CD4-positive, alpha-beta memory T cell (primary cell): Measurements from ENCODE around the gene ESPNL. TPM values are rescaled to one million over a fixed set of nuclear protein-coding genes. Genes with fewer than 3 reads are reported as not detected.
A peak's percentile ranks its signal among the peaks of the same experiment; 100 is the strongest.

Experiments
- CTCF ChIA-PET: fragments of 350-600 bp; sonication (Branson Sonifier 250); formaldehyde crosslinking; loops from one replicate; lab custom pipeline; 2021; ENCODE audit warnings: inconsistent platforms; ENCODE audit not compliant: partially characterized antibody; lab: Charles Lee
- POLR2A ChIA-PET: fragments of 350-600 bp; sonication (Branson Sonifier 250); formaldehyde crosslinking; loops from one replicate; lab custom pipeline; 2021; ENCODE audit not compliant: partially characterized antibody; lab: Charles Lee
- DNase-seq, 5 donors: peaks; one replicate each; pipeline versions ENCODE4 v3.0.0 to v3.0.0-alpha.2; 2020 to 2022; ENCODE audit warnings: mixed read lengths in 1 of 5
- H3K27ac ChIP-seq: one replicate; pipeline ENCODE4 v1.7.0; 2013; ENCODE audit warnings: low read depth, low read length
- H3K27me3 ChIP-seq: 2 replicates; pipeline ENCODE4 v1.7.0; 2013; ENCODE audit warnings: mild to moderate bottlenecking, low read length, moderate library complexity; ENCODE audit not compliant: insufficient read depth
- H3K36me3 ChIP-seq: 2 replicates; pipeline ENCODE4 v1.7.0; 2013; ENCODE audit warnings: mild to moderate bottlenecking, low read length, moderate library complexity; ENCODE audit not compliant: insufficient read depth
- H3K4me1 ChIP-seq: 2 replicates; pipeline ENCODE4 v1.7.0; 2013; ENCODE audit warnings: mild to moderate bottlenecking, low read length, moderate library complexity; ENCODE audit not compliant: insufficient read depth
- H3K4me3 ChIP-seq, 2 donors: one replicate each; pipeline ENCODE4 v1.7.0; 2013; ENCODE audit warnings: low read length in 2 of 2, mild to moderate bottlenecking in 1 of 2
- H3K9me3 ChIP-seq, 2 donors: one replicate each; pipeline ENCODE4 v1.7.0; 2013; ENCODE audit warnings: low read length in 2 of 2, control low read depth in 1 of 2; ENCODE audit not compliant: control insufficient read depth in 1 of 2
- H3K27ac Mint-ChIP-seq, 7 donors: one replicate each; pipeline ENCODE4 v1.8.0; 2020 to 2021; ENCODE audit warnings: mixed read lengths in 7 of 7, mild to moderate bottlenecking in 6 of 7, inconsistent platforms in 3 of 7, moderate library complexity in 3 of 7
- H3K27me3 Mint-ChIP-seq, 2 donors: one replicate each; pipeline ENCODE4 v1.8.0; 2020 to 2021; ENCODE audit warnings: mixed read lengths in 2 of 2
- H3K36me3 Mint-ChIP-seq, 2 donors: one replicate each; pipeline ENCODE4 v1.8.0; 2020 to 2021; ENCODE audit warnings: mixed read lengths in 2 of 2, inconsistent platforms in 1 of 2, mild to moderate bottlenecking in 1 of 2
- H3K4me1 Mint-ChIP-seq, 4 donors: one replicate each; pipeline ENCODE4 v1.8.0; 2020 to 2021; ENCODE audit warnings: mixed read lengths in 4 of 4, mild to moderate bottlenecking in 1 of 4
- H3K4me3 Mint-ChIP-seq, 8 donors: one replicate each; pipeline ENCODE4 v1.8.0; 2020 to 2021; ENCODE audit warnings: mixed read lengths in 8 of 8, mild to moderate bottlenecking in 7 of 8, moderate library complexity in 6 of 8, inconsistent platforms in 3 of 8
- H3K9me3 Mint-ChIP-seq, 8 donors: one replicate each; pipeline ENCODE4 v1.8.0; 2020 to 2021; ENCODE audit warnings: mixed read lengths in 8 of 8, mild to moderate bottlenecking in 5 of 8, inconsistent platforms in 3 of 8, moderate library complexity in 1 of 8
- intact Hi-C: fragments of 100-400 bp; cut with micrococcal nuclease; formaldehyde crosslinking; loops from one replicate; pipeline ENCODE4 v1.15.1; 2023
- polyA plus RNA-seq, 2 donors: library from polyadenylated mRNA; unstranded; fragments of 300-500 nt; fragmentation: Illumina TruSeq; gene quantifications; one replicate each; pipeline ENCODE4 v1.2.3, GENCODE V29; 2021
- total RNA-seq, 2 experiments: library from RNA; stranded (reverse); gene quantifications; one replicate each; pipeline ENCODE4 v1.2.3, GENCODE V29; 2021

ESPNL gene
- total and polyA plus RNA-seq, 4 experiments from 2014 or later, result 0.28 to 0.41 TPM; not detected in 2

- peaks cover 60% of the 10 kb centered on the region for H3K36me3 ChIP-seq
Observed at GRCh38 chr2:238171575-238172187, 71.5 kb downstream of the ESPNL start.

GRCh38 chr2:238172439-238172838, 72.3 kb downstream of the ESPNL start:
- ChIA-PET POLR2A (no interaction called here), CTCF (no interaction called here)
- no peaks in the 10 kb centered on the region for H3K9me3 Mint-ChIP-seq
- no peak overlapping the region for H3K4me3 Mint-ChIP-seq
- H3K27me3 ChIP-seq, result no peaks in the 10 kb centered on the region
- no peaks in the 10 kb centered on the region for H3K4me1 ChIP-seq
- H3K27ac Mint-ChIP-seq, result peak overlapping the region in 2 of 7 donors; percentile 46 to 82
- H3K36me3 Mint-ChIP-seq, result peaks cover 52 to 84% of the 10 kb centered on the region in 2 donors
- H3K4me3 ChIP-seq, result no peak overlapping the region
- H3K4me1 Mint-ChIP-seq, result no peaks in the 10 kb centered on the region
- H3K27me3 Mint-ChIP-seq, result no peaks in the 10 kb centered on the region
- intact Hi-C loops, result no loop called here
- H3K27ac ChIP-seq, result no peak overlapping the region
- H3K9me3 ChIP-seq, result no peaks in the 10 kb centered on the region
- no peak for DNase-seq
- H3K36me3 ChIP-seq, result peaks cover 66% of the 10 kb centered on the region

More at GRCh38 chr2:238171575-238172187, 71.5 kb downstream of the ESPNL start:
- CTCF ChIA-PET, result no interaction called here
- Mint-ChIP-seq H3K9me3 (no peaks in the 10 kb centered on the region), H3K4me1 (no peaks in the 10 kb centered on the region), H3K27me3 (no peaks in the 10 kb centered on the region), H3K36me3 (peaks cover 44 to 78% of the 10 kb centered on the region in 2 donors), H3K4me3 (no peak overlapping the region), H3K27ac (no peak overlapping the region)
- Histone ChIP-seq H3K27me3 (no peaks in the 10 kb centered on the region), H3K4me3 (no peak overlapping the region), H3K9me3 (no peaks in the 10 kb centered on the region), H3K27ac (no peak overlapping the region), H3K4me1 (no peaks in the 10 kb centered on the region)
- no peak for DNase-seq
- POLR2A ChIA-PET, result no interaction called here
- intact Hi-C loops, result no loop called here

GRCh38 chr2:238173692-238174091, 73.6 kb downstream of the ESPNL start:
- no peak for DNase-seq
- Mint-ChIP-seq H3K4me3 (no peak overlapping the region), H3K27ac (no peak overlapping the region), H3K36me3 (peaks cover 52 to 84% of the 10 kb centered on the region in 2 donors), H3K4me1 (no peaks in the 10 kb centered on the region), H3K27me3 (no peaks in the 10 kb centered on the region), H3K9me3 (no peaks in the 10 kb centered on the region)
- Histone ChIP-seq H3K4me1 (no peaks in the 10 kb centered on the region), H3K36me3 (peaks cover 75% of the 10 kb centered on the region), H3K9me3 (no peaks in the 10 kb centered on the region), H3K27me3 (no peaks in the 10 kb centered on the region), H3K27ac (no peak overlapping the region), H3K4me3 (no peak overlapping the region)
- CTCF ChIA-PET, result no interaction called here
- POLR2A ChIA-PET, result no interaction called here
- intact Hi-C loops, result no loop called here

GRCh38 chr2:238174291-238174690, 74.2 kb downstream of the ESPNL start:
- no peaks in the 10 kb centered on the region for H3K4me1 ChIP-seq
- H3K4me3 ChIP-seq, result no peak overlapping the region
- no peaks in the 10 kb centered on the region for H3K27me3 Mint-ChIP-seq
- H3K4me1 Mint-ChIP-seq, result no peaks in the 10 kb centered on the region
- H3K9me3 ChIP-seq, result no peaks in the 10 kb centered on the region
- H3K36me3 Mint-ChIP-seq, result peaks cover 53 to 84% of the 10 kb centered on the region in 2 donors
- intact Hi-C loops, result no loop called here
- H3K27me3 ChIP-seq, result no peaks in the 10 kb centered on the region
- H3K4me3 Mint-ChIP-seq, result no peak overlapping the region
- no peak for DNase-seq
- H3K36me3 ChIP-seq, result peaks cover 76% of the 10 kb centered on the region
- ChIA-PET POLR2A (interaction anchor here (0.6 to 0.7 kb wide), 2 partner anchors 32 to 299 kb away, joined by 3 to 4 read pairs; no protein-coding TSS in a partner anchor), CTCF (no interaction called here)
- H3K27ac ChIP-seq, result no peak overlapping the region
- H3K27ac Mint-ChIP-seq, result no peak overlapping the region
- H3K9me3 Mint-ChIP-seq, result no peaks in the 10 kb centered on the region

- DNase-seq, result no peak
- no peaks in the 10 kb centered on the region for H3K9me3 ChIP-seq
- H3K27me3 Mint-ChIP-seq, result no peaks in the 10 kb centered on the region
- no peaks in the 10 kb centered on the region for H3K9me3 Mint-ChIP-seq
- no peaks in the 10 kb centered on the region for H3K27me3 ChIP-seq
- H3K36me3 Mint-ChIP-seq, result peaks cover 56 to 84% of the 10 kb centered on the region in 2 donors
- peaks cover 76% of the 10 kb centered on the region for H3K36me3 ChIP-seq
- H3K4me3 ChIP-seq, result no peak overlapping the region
- H3K4me1 ChIP-seq, result no peaks in the 10 kb centered on the region
- ChIA-PET POLR2A (interaction anchor here (0.6 to 0.7 kb wide), 2 partner anchors 32 to 300 kb away, joined by 3 to 4 read pairs; no protein-coding TSS in a partner anchor), CTCF (no interaction called here)
- H3K4me1 Mint-ChIP-seq, result no peaks in the 10 kb centered on the region
- no peak overlapping the region for H3K27ac Mint-ChIP-seq
- intact Hi-C loops, result no loop called here
- no peak overlapping the region for H3K27ac ChIP-seq
- H3K4me3 Mint-ChIP-seq, result no peak overlapping the region
Observed at GRCh38 chr2:238174701-238175100, 74.6 kb downstream of the ESPNL start.

- intact Hi-C loops, result no loop called here
- H3K36me3 ChIP-seq, result peaks cover 82% of the 10 kb centered on the region
- CTCF ChIA-PET, result interaction anchor here (1.3 kb wide), 1 partner anchor 87 kb away, joined by 3 read pairs; no protein-coding TSS in a partner anchor
Observed at GRCh38 chr2:238176613-238177012, 76.5 kb downstream of the ESPNL start.

GRCh38 chr2:238180554-238180953, 80.4 kb downstream of the ESPNL start:
- H3K4me1 Mint-ChIP-seq, result peaks cover 0 to 5% (median 3%) of the 10 kb centered on the region in 4 donors
- POLR2A ChIA-PET, result no interaction called here

More at GRCh38 chr2:238176613-238177012, 76.5 kb downstream of the ESPNL start:
- no peaks in the 10 kb centered on the region for H3K4me1 Mint-ChIP-seq
- H3K9me3 ChIP-seq, result no peaks in the 10 kb centered on the region
- peak overlapping the region in 3 of 7 donors; percentile 62 to 66 (median 65) for H3K27ac Mint-ChIP-seq
- no peaks in the 10 kb centered on the region for H3K27me3 Mint-ChIP-seq
- H3K4me3 ChIP-seq, result no peak overlapping the region
- POLR2A ChIA-PET, result no interaction called here
- H3K36me3 Mint-ChIP-seq, result peaks cover 62 to 85% of the 10 kb centered on the region in 2 donors
- no peak for DNase-seq
- no peak overlapping the region for H3K27ac ChIP-seq
- H3K27me3 ChIP-seq, result no peaks in the 10 kb centered on the region
- no peaks in the 10 kb centered on the region for H3K4me1 ChIP-seq
- H3K4me3 Mint-ChIP-seq, result no peak overlapping the region
- H3K9me3 Mint-ChIP-seq, result no peaks in the 10 kb centered on the region

More at GRCh38 chr2:238180554-238180953, 80.4 kb downstream of the ESPNL start:
- Histone ChIP-seq H3K4me1 (no peaks in the 10 kb centered on the region), H3K27me3 (no peaks in the 10 kb centered on the region), H3K36me3 (peaks cover 86% of the 10 kb centered on the region), H3K4me3 (no peak overlapping the region), H3K9me3 (no peaks in the 10 kb centered on the region), H3K27ac (no peak overlapping the region)
- no peak overlapping the region for H3K4me3 Mint-ChIP-seq
- H3K27ac Mint-ChIP-seq, result peak overlapping the region in 1 of 7 donors; percentile 8
- DNase-seq, result no peak
- H3K27me3 Mint-ChIP-seq, result no peaks in the 10 kb centered on the region
- peaks cover 74 to 87% of the 10 kb centered on the region in 2 donors for H3K36me3 Mint-ChIP-seq
- no peaks in the 10 kb centered on the region for H3K9me3 Mint-ChIP-seq
- CTCF ChIA-PET, result no interaction called here
- intact Hi-C loops, result no loop called here
